Neuronal stem cell (in vitro differentiated cells): ENCODE results near the gene COL5A2.
A peak's percentile ranks its signal among the peaks of the same experiment; 100 is the strongest.

ENCODE experiments used
- DNase-seq: peaks from one replicate; pipeline ENCODE4 v3.0.0-alpha.2; 2013; ENCODE audit warnings: low spot score
- H2AFZ ChIP-seq: one replicate; pipeline ENCODE4 v1.6.1; 2013; ENCODE audit warnings: mild to moderate bottlenecking, low read length, inconsistent platforms
- H2AK5ac ChIP-seq: 2 replicates; pipeline ENCODE4 v1.6.1; 2013; ENCODE audit warnings: low read depth, mild to moderate bottlenecking, inconsistent platforms, low read length, moderate library complexity, mixed read lengths
- H2BK120ac ChIP-seq: 2 replicates; pipeline ENCODE4 v1.6.1; 2013; ENCODE audit warnings: low read depth, mild to moderate bottlenecking, inconsistent platforms, low read length, moderate library complexity, mixed read lengths
- H2BK12ac ChIP-seq: one replicate; pipeline ENCODE4 v1.6.1; 2013; ENCODE audit warnings: low read length, inconsistent platforms
- H2BK15ac ChIP-seq: 2 replicates; pipeline ENCODE4 v1.6.1; 2013; ENCODE audit warnings: mild to moderate bottlenecking, low read length, inconsistent platforms, mixed read lengths
- H2BK5ac ChIP-seq: one replicate; pipeline ENCODE4 v1.6.1; 2013; ENCODE audit warnings: inconsistent platforms, mild to moderate bottlenecking, low read length, moderate library complexity
- H3K14ac ChIP-seq: one replicate; pipeline ENCODE4 v1.6.1; 2013; ENCODE audit warnings: low read length, inconsistent platforms
- H3K18ac ChIP-seq: 2 replicates; pipeline ENCODE4 v1.6.1; 2013; ENCODE audit warnings: low read length, inconsistent platforms
- H3K23ac ChIP-seq: 2 replicates; pipeline ENCODE4 v1.6.1; 2013; ENCODE audit warnings: low read depth, mild to moderate bottlenecking, mixed read lengths, low read length, inconsistent platforms; ENCODE audit not compliant: poor library complexity
- H3K27ac ChIP-seq: replicated peaks from 3 replicates; pipeline ENCODE4 v1.5.1; 2013; ENCODE audit warnings: low read length, inconsistent platforms
- H3K27me3 ChIP-seq, 3 experiments: 2 replicates each; pipeline ENCODE4 v1.6.1; 2013; ENCODE audit warnings: low read length in 3 of 3, mild to moderate bottlenecking in 2 of 3, inconsistent platforms in 1 of 3, low read depth in 1 of 3, mixed read lengths in 1 of 3, moderate library complexity in 1 of 3; ENCODE audit not compliant: control insufficient read depth in 3 of 3, insufficient read depth in 3 of 3
- H3K36me3 ChIP-seq, 2 donors: replicated peaks in 1 of 2; 2 replicates each; pipeline ENCODE4 v1.6.1; 2013; ENCODE audit warnings: low read length in 2 of 2; ENCODE audit not compliant: control insufficient read depth in 2 of 2, insufficient read depth in 2 of 2
- H3K4ac ChIP-seq: 2 replicates; pipeline ENCODE4 v1.6.1; 2013; ENCODE audit warnings: inconsistent platforms, mild to moderate bottlenecking, low read length, moderate library complexity
- H3K4me1 ChIP-seq, 2 donors: 1 replicate in 1 of 2; 2 replicates in 1 of 2; pipeline ENCODE4 v1.6.1; 2013; ENCODE audit warnings: low read length in 2 of 2, low read depth in 1 of 2; ENCODE audit not compliant: control insufficient read depth in 2 of 2, insufficient read depth in 1 of 2
- H3K4me2 ChIP-seq: one replicate; pipeline ENCODE4 v1.6.1; 2013; ENCODE audit warnings: mild to moderate bottlenecking, low read length, inconsistent platforms; ENCODE audit not compliant: insufficient read depth, poor library complexity, severe bottlenecking
- H3K4me3 ChIP-seq, 2 donors: 2 replicates each; pipeline ENCODE4 v1.5.1; 2013; ENCODE audit warnings: low read length in 2 of 2, mild to moderate bottlenecking in 2 of 2, inconsistent platforms in 1 of 2, moderate library complexity in 1 of 2
- H3K79me1 ChIP-seq: one replicate; pipeline ENCODE4 v1.6.1; 2013; ENCODE audit warnings: low read depth, mild to moderate bottlenecking, inconsistent platforms, low read length, moderate library complexity
- H3K9ac ChIP-seq: one replicate; pipeline ENCODE4 v1.6.1; 2013; ENCODE audit warnings: mild to moderate bottlenecking, low read depth, low read length, inconsistent platforms; ENCODE audit not compliant: poor library complexity
- H3K9me3 ChIP-seq, 2 donors: replicated peaks in 1 of 2; 2 replicates each; pipeline versions ENCODE3 to v1.6.1; 2013; ENCODE audit warnings: low read length in 2 of 2, mild to moderate bottlenecking in 2 of 2, inconsistent platforms in 1 of 2, low read depth in 1 of 2, mixed read lengths in 1 of 2, moderate library complexity in 1 of 2; ENCODE audit not compliant: control insufficient read depth in 2 of 2, insufficient read depth in 1 of 2
- H4K8ac ChIP-seq: one replicate; pipeline ENCODE4 v1.6.1; 2013; ENCODE audit warnings: low read depth, mild to moderate bottlenecking, inconsistent platforms, low read length, moderate library complexity
- H4K91ac ChIP-seq: one replicate; pipeline ENCODE4 v1.6.1; 2013; ENCODE audit warnings: low read length, low read depth, mild to moderate bottlenecking, inconsistent platforms; ENCODE audit not compliant: poor library complexity
- WGBS, 2 donors: extraction: QIAGEN DNeasy Blood & Tissue Kit; methylation state at CpG; one replicate each; pipeline ENCODE4 v1.1.7; 2013; ENCODE audit warnings: missing lambda C conversion rate in 2 of 2, mixed read lengths in 1 of 2; ENCODE audit not compliant: insufficient read length in 2 of 2, insufficient replicate concordance in 1 of 2; ENCODE audit errors: extremely low coverage in 2 of 2; 5-methylcytosine and 5-hydroxymethylcytosine counted together

COL5A2 gene

DNA sequence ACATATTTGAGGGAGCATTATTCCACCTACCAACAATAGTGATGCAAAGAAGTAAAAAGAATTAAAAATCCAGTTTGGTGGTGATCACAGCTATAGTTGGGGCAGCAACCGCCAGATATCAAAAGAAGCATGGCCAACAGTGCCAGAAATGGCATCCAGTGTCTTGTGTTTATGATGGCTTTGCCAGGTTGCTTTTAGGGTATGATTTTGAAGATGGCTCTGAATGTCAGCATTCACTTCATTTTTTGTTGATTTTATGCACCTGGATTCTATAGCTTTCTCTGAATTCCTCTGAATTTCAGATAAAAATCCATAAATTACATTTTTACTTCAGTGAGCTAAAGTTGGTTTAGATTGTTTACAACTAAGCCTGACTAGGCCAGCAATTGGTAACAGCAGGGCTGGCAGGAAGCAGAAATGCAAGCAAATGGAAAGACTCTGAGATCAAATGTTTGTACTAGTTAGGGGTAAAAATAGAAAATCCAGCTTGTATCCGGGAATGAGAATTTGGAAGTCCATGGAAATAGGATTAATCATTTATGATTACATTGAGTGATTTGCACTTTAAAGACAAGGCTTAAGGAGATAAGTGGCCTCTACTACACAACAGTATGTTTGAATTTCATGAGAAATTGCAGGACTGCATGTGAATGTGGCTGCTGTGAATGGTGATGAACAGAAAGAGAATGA is 165.0 kb downstream of the COL5A2 start:
- Histone ChIP-seq H2BK5ac (no peak overlapping the region), H2AFZ (peak overlapping the region; percentile 57), H4K91ac (no peak overlapping the region), H3K14ac (no peak overlapping the region), H2BK120ac (no peak overlapping the region), H2AK5ac (no peak overlapping the region), H2BK15ac (no peak overlapping the region), H3K4me3 (no peak overlapping the region), H3K4me2 (no peak overlapping the region), H3K9me3 (no peaks in the 10 kb centered on the region), H3K27me3 (no peaks in the 10 kb centered on the region), H2BK12ac (no peak overlapping the region), H3K27ac (no peak overlapping the region), H4K8ac (no peak overlapping the region), H3K4me1 (peaks cover 0 to 13% of the 10 kb centered on the region in 2 donors), H3K18ac (no peak overlapping the region), H3K23ac (no peak overlapping the region), H3K79me1 (no peaks in the 10 kb centered on the region), H3K9ac (no peak overlapping the region), H3K36me3 (no peaks in the 10 kb centered on the region), H3K4ac (no peak overlapping the region)
- no peak for DNase-seq
- no CpG with 5 or more reads among the region's 2 CpGs for WGBS, 2 donors

DNA sequence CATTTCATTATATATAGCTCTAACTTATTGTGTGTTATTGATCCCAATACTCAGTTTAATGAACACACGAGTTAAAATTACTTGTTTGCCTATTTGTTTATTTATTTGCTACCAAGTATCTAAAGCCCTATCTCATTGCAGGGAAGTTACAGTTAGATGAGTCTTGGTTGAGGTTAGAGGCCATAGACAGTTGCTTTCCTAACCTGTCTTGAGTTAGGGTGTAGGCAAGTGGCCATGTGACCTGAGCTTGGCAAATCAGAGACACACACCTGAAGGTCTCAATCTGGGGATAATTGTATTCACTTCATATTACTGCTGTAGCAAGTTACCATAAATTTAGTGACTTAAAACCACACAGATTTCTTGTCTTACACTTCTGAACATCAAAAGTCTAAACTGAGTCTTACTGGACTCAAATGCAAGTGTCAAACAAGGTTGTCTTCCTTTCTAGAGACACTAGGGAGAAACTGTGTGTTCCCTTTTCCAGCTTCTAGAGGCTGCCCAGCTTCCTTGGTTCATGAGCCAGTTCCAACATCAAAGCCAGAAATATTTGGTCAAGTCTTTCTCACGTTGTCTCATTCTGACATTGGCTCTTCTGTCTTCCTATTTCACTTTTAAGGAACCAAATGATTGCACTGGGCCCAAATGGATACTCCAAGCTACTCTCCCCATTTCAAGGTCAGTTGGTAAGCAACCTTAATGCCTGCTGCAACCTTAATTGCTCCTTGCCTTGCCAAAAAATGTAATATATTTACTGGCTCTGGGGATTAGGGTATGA is 165.7 kb downstream of the COL5A2 start:
- no peak overlapping the region for H3K27ac ChIP-seq

DNA sequence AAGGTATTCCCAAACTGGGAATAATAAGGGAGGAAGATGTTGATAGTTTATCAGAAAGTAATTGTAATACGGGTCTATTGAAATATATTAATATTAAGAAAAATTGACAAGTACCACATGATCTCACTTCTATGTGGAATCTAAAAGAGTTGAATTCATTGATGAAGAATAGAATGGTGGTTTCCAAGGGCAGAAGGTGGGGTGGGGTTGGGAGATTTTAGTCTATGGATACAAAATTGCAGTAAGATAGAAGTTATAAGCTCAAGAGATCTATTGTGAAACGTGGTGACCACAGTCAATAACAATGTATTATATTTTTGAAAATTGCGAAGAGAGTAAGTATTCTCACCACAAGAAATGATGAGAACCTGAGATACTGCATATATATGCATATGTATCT is 166.5 kb downstream of the COL5A2 start:
- no peak overlapping the region for H3K9ac ChIP-seq
- no peak overlapping the region for H2AFZ ChIP-seq
- no peak overlapping the region for H2AK5ac ChIP-seq
- no peaks in the 10 kb centered on the region for H3K27me3 ChIP-seq
- no peak overlapping the region for H2BK120ac ChIP-seq
- no CpG with 5 or more reads among the region's 3 CpGs for WGBS, 2 donors
- no peak overlapping the region for H3K27ac ChIP-seq
- no peak overlapping the region for H2BK5ac ChIP-seq
- no peak for DNase-seq
- no peak overlapping the region for H2BK12ac ChIP-seq
- no peaks in the 10 kb centered on the region for H3K9me3 ChIP-seq
- no peak overlapping the region for H3K4ac ChIP-seq
- H4K91ac ChIP-seq, result no peak overlapping the region
- peaks cover 0 to 13% of the 10 kb centered on the region in 2 donors for H3K4me1 ChIP-seq
- H4K8ac ChIP-seq, result no peak overlapping the region
- no peak overlapping the region for H3K4me3 ChIP-seq
- no peaks in the 10 kb centered on the region for H3K36me3 ChIP-seq
- H3K23ac ChIP-seq, result no peak overlapping the region
- no peaks in the 10 kb centered on the region for H3K79me1 ChIP-seq
- H2BK15ac ChIP-seq, result no peak overlapping the region
- H3K18ac ChIP-seq, result no peak overlapping the region
- no peak overlapping the region for H3K4me2 ChIP-seq
- no peak overlapping the region for H3K14ac ChIP-seq

More for the DNA sequence above, 165.7 kb downstream of the COL5A2 start:
- Histone ChIP-seq H2AK5ac (no peak overlapping the region), H4K91ac (no peak overlapping the region), H3K4me1 (peaks cover 0 to 13% of the 10 kb centered on the region in 2 donors), H3K36me3 (no peaks in the 10 kb centered on the region), H2BK15ac (no peak overlapping the region), H2BK12ac (no peak overlapping the region), H3K18ac (no peak overlapping the region), H3K23ac (no peak overlapping the region), H3K4me3 (no peak overlapping the region), H2AFZ (peak overlapping the region; percentile 20), H3K14ac (no peak overlapping the region), H3K79me1 (no peaks in the 10 kb centered on the region), H2BK5ac (no peak overlapping the region), H2BK120ac (no peak overlapping the region), H3K9ac (no peak overlapping the region), H3K27me3 (no peaks in the 10 kb centered on the region), H3K9me3 (no peaks in the 10 kb centered on the region), H3K4ac (no peak overlapping the region), H4K8ac (no peak overlapping the region), H3K4me2 (no peak overlapping the region)
- no peak for DNase-seq
- no CpG with 5 or more reads among the region's 2 CpGs for WGBS, 2 donors

DNA sequence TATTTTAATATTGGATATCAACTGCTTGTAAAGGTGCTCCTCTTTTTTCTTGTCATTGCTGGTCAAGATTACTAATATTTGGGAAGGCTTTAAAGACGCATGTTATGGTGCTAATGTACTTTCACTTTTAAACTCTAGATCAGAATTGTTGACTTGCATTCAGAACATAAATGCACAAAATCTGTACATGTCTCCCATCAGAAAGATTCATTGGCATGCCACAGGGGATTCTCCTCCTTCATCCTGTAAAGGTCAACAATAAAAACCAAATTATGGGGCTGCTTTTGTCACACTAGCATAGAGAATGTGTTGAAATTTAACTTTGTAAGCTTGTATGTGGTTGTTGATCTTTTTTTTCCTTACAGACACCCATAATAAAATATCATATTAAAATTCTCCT is 167.2 kb downstream of the COL5A2 start:
- Histone ChIP-seq H3K4ac (no peak overlapping the region), H3K27ac (no peak overlapping the region), H3K9me3 (no peaks in the 10 kb centered on the region), H3K27me3 (no peaks in the 10 kb centered on the region), H3K23ac (no peak overlapping the region), H4K8ac (no peak overlapping the region), H3K4me1 (peaks cover 0 to 13% of the 10 kb centered on the region in 2 donors), H3K9ac (no peak overlapping the region), H3K18ac (no peak overlapping the region), H2AFZ (no peak overlapping the region), H2BK12ac (no peak overlapping the region), H2BK5ac (no peak overlapping the region), H3K14ac (no peak overlapping the region), H3K36me3 (no peaks in the 10 kb centered on the region), H2BK15ac (no peak overlapping the region), H3K79me1 (no peaks in the 10 kb centered on the region), H4K91ac (no peak overlapping the region), H2BK120ac (no peak overlapping the region), H3K4me3 (no peak overlapping the region), H3K4me2 (no peak overlapping the region), H2AK5ac (no peak overlapping the region)
- no peak for DNase-seq
- WGBS, 2 donors, result no CpG with 5 or more reads among the region's 1 CpG
